ENCODE data around the gene PARD3. TPM values are rescaled to one million over a fixed set of nuclear protein-coding genes. Genes with fewer than 3 reads are reported as not detected.

Gene PARD3
- total RNA-seq, 4 donors from 2014 or later = 115 to 226 (median 141) TPM

- peaks cover 6% of the 10 kb centered on the region for H3K4me1 ChIP-seq
- no peaks in the 10 kb centered on the region for H3K27me3 ChIP-seq
- no peak overlapping the region for H3K27ac ChIP-seq
- DNase-seq (ENCODE audit: low spot score in 2 of 2) = no peak
- no peak overlapping the region for H3K4me3 ChIP-seq
- H3K9me3 ChIP-seq = no peaks in the 10 kb centered on the region
- no peaks in the 10 kb centered on the region for H3K36me3 ChIP-seq
- TF ChIP-seq POLR2A (IDR thresholded peaks at IDR 0.05) = no peak
- no peak for TF ChIP-seq POLR2AphosphoS5 (IDR thresholded peaks at IDR 0.05)
- no peak for TF ChIP-seq CTCF (IDR thresholded peaks at IDR 0.05)
- TF ChIP-seq EP300 (IDR thresholded peaks at IDR 0.05) = no peak
- WGBS = 79% methylated on average over 2 of the region's 2 CpGs
Observed at GRCh38 chr10:34503704-34504103, 311.4 kb downstream of the PARD3 start.

- WGBS = 89% methylated on average over 3 of the region's 3 CpGs
- H3K27ac ChIP-seq = no peak overlapping the region
- H3K36me3 ChIP-seq = no peaks in the 10 kb centered on the region
- no peaks in the 10 kb centered on the region for H3K9me3 ChIP-seq
- H3K4me3 ChIP-seq = no peak overlapping the region
- no peak for TF ChIP-seq POLR2A (IDR thresholded peaks at IDR 0.05)
- no peak for TF ChIP-seq EP300 (IDR thresholded peaks at IDR 0.05)
- no peak for TF ChIP-seq POLR2AphosphoS5 (IDR thresholded peaks at IDR 0.05)
- H3K4me1 ChIP-seq = peaks cover 6% of the 10 kb centered on the region
- no peaks in the 10 kb centered on the region for H3K27me3 ChIP-seq
- no peak for DNase-seq (ENCODE audit: low spot score in 2 of 2)
Observed at GRCh38 chr10:34499612-34500279, 315.4 kb downstream of the PARD3 start.

- no peaks in the 10 kb centered on the region for H3K27me3 ChIP-seq
- WGBS = 92% methylated on average over 1 of the region's 1 CpG
- TF ChIP-seq CTCF (IDR thresholded peaks at IDR 0.05) = no peak
- TF ChIP-seq POLR2AphosphoS5 (IDR thresholded peaks at IDR 0.05) = no peak
- TF ChIP-seq EP300 (IDR thresholded peaks at IDR 0.05) = no peak
- TF ChIP-seq POLR2A (IDR thresholded peaks at IDR 0.05) = no peak
- peaks cover 3% of the 10 kb centered on the region for H3K4me1 ChIP-seq
- no peak for DNase-seq (ENCODE audit: low spot score in 2 of 2)
- no peak overlapping the region for H3K27ac ChIP-seq
- no peaks in the 10 kb centered on the region for H3K36me3 ChIP-seq
- no peaks in the 10 kb centered on the region for H3K9me3 ChIP-seq
- H3K4me3 ChIP-seq = no peak overlapping the region
Observed at GRCh38 chr10:34498821-34499220, 316.3 kb downstream of the PARD3 start.

GRCh38 chr10:34495938-34496337 lies 319.2 kb downstream of the PARD3 start:
- 60% methylated on average over 2 of the region's 2 CpGs for WGBS
- DNase-seq (ENCODE audit: low spot score in 2 of 2) = no peak

GRCh38 chr10:34494012-34494411 lies 321.1 kb downstream of the PARD3 start:
- Histone ChIP-seq H3K9me3 (no peaks in the 10 kb centered on the region), H3K27ac (no peak overlapping the region), H3K36me3 (no peaks in the 10 kb centered on the region), H3K4me1 (peaks cover 28% of the 10 kb centered on the region), H3K4me3 (no peak overlapping the region), H3K27me3 (no peaks in the 10 kb centered on the region)
- no peak for TF ChIP-seq EP300 (IDR thresholded peaks at IDR 0.05)
- no peak for TF ChIP-seq POLR2AphosphoS5 (IDR thresholded peaks at IDR 0.05)
- no peak for TF ChIP-seq POLR2A (IDR thresholded peaks at IDR 0.05)
- TF ChIP-seq CTCF (IDR thresholded peaks at IDR 0.05) = no peak
- no peak for DNase-seq (ENCODE audit: low spot score in 2 of 2)
- WGBS = 95% methylated on average over 5 of the region's 5 CpGs

More at GRCh38 chr10:34495938-34496337, 319.2 kb downstream of the PARD3 start:
- Histone ChIP-seq H3K36me3 (no peaks in the 10 kb centered on the region), H3K9me3 (no peaks in the 10 kb centered on the region), H3K27ac (no peak overlapping the region), H3K27me3 (no peaks in the 10 kb centered on the region), H3K4me1 (peaks cover 14% of the 10 kb centered on the region), H3K4me3 (no peak overlapping the region)
- TF ChIP-seq POLR2A (IDR thresholded peaks at IDR 0.05) (no peak), EP300 (IDR thresholded peaks at IDR 0.05) (no peak), CTCF (IDR thresholded peaks at IDR 0.05) (no peak), POLR2AphosphoS5 (IDR thresholded peaks at IDR 0.05) (no peak)
